SK-N-MC (cell line): ENCODE results near the gene SYCP3.
"Not testable (repeated sequence)": the region's sequence is repeated elsewhere in the genome, so short reads cannot be mapped to it uniquely, and the experiment has no call there.

Experiments used
- DNase-seq: peaks from one replicate; pipeline ENCODE4 v3.0.0-alpha.2; 2011; ENCODE audit warnings: low read depth, low spot score
- H3K27ac ChIP-seq: fragments of 200-600 bp; sonication (generic); 2 replicates; pipeline ENCODE4 v1.5.1; 2016; ENCODE audit warnings: mixed run types
- H3K36me3 ChIP-seq: fragments of 200-600 bp; sonication (generic); 2 replicates; pipeline ENCODE4 v1.6.1; 2017; ENCODE audit warnings: antibody characterized with exemption, low read length, mixed read lengths; ENCODE audit not compliant: insufficient read depth
- H3K4me3 ChIP-seq: fragments of 200-600 bp; sonication (generic); 2 replicates; pipeline ENCODE4 v1.5.1; 2016
- H3K9ac ChIP-seq: fragments of 200-600 bp; sonication (generic); 2 replicates; pipeline ENCODE4 v1.8.0; 2017; ENCODE audit warnings: mixed run types, mixed read lengths; ENCODE audit not compliant: insufficient read length
- H3K9me3 ChIP-seq: fragments of 200-600 bp; sonication (generic); 2 replicates; pipeline ENCODE4 v1.6.1; 2017; ENCODE audit warnings: low read depth, mild to moderate bottlenecking, antibody characterized with exemption, low read length, moderate library complexity, mixed read lengths
- EZH2 ChIP-seq: fragments of 200-600 bp; sonication (generic); IDR thresholded peaks from one replicate; pipeline ENCODE4 v1.6.1; 2017; ENCODE audit warnings: antibody characterized with exemption
- FOXP2 ChIP-seq: optimal IDR thresholded peaks from 2 replicates; pipeline ENCODE3; 2011; ENCODE audit warnings: mild to moderate bottlenecking, moderate library complexity; ENCODE audit not compliant: insufficient read depth; ENCODE audit errors: extremely low read length, control extremely low read depth
- POLR2AphosphoS5 ChIP-seq: IDR thresholded peaks from 2 replicates; pipeline ENCODE4 v1.6.1; 2012; ENCODE audit warnings: mild to moderate bottlenecking, low read depth, low read length, borderline replicate concordance

Gene SYCP3

GRCh38 chr12:101691503-101692096 lies 47.7 kb downstream of the SYCP3 start:
- H3K9ac ChIP-seq, result no peak overlapping the region
- no peaks in the 10 kb centered on the region for H3K9me3 ChIP-seq
- no peak overlapping the region for H3K27ac ChIP-seq
- no peak overlapping the region for H3K4me3 ChIP-seq
- DNase-seq, result no peak
- TF ChIP-seq FOXP2, result no peak
- TF ChIP-seq POLR2AphosphoS5, result no peak
- no peak for TF ChIP-seq EZH2
- no peaks in the 10 kb centered on the region for H3K36me3 ChIP-seq

DNA sequence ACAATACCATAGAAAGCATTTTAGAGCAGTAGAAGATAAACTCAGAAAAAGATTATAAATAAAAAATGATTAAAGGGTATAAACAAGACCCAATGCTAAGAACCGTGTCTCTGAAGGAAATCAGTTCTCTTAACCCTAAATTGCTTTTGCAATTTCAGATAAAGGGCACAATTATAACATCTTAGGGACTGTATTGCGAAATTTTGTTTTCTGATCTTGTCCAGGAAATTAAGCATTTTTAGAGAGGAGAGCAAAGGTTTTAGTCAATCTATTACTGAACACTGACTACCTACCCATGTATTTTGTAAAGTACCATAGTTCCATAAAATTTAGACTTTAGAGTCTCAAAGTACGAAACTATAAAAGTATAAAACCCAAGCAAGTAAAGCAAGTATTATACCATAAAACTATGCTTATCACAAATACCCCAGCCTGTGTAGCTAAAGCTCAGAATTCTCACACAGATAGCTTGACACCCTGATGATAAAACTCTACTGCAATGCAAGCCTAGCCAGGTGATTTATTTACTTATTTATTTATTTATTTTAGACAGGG lies 48.6 kb downstream of the SYCP3 start:
- Histone ChIP-seq H3K9ac (no peak overlapping the region), H3K9me3 (no peaks in the 10 kb centered on the region), H3K27ac (no peak overlapping the region), H3K4me3 (no peak overlapping the region), H3K36me3 (no peaks in the 10 kb centered on the region)
- TF ChIP-seq EZH2 (no peak), POLR2AphosphoS5 (no peak)
- no peak for DNase-seq

DNA sequence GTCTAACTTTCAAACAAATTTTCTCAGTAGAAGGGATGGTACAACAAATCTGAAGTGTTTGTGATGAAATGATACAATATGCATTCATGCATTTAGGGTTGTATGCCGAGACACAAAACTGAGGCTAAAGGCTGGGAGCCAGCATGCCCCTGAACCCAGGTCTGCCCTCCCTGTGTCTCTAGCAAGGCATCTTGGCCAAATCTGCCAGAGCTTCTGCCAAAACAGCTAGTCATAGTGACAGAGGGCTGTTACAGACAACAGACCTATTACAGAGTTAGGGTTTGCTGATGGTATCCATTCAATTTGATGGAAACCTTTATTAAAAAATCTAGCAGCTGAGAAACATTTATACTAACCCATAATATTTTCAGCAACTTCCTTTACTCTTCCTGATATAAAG lies 53.1 kb downstream of the SYCP3 start:
- no peaks in the 10 kb centered on the region for H3K9me3 ChIP-seq
- no peak for TF ChIP-seq FOXP2
- no peak for TF ChIP-seq EZH2
- no peak for TF ChIP-seq POLR2AphosphoS5
- no peak for DNase-seq
- no peak overlapping the region for H3K27ac ChIP-seq
- H3K36me3 ChIP-seq, result no peaks in the 10 kb centered on the region
- no peak overlapping the region for H3K9ac ChIP-seq
- H3K4me3 ChIP-seq, result no peak overlapping the region

DNA sequence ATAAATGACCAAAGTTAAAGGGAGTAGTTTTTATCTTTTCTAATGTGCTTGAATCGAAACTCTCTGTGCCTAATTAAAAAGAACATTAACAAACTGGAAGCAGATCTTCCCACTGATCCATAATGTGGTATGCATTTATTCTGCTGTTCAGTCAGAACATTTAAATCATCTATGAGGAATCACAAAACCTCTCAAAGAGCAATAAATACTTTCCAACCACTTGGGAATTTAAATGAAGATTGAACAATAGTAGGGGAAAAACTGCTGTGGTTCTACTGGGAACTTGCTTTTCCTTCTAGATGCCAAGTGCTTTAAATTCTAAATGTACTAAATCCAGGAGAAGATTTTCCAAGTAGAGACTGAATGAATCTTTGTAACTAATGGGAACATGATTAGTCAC lies 54.2 kb downstream of the SYCP3 start:
- H3K9me3 ChIP-seq, result no peaks in the 10 kb centered on the region
- peak overlapping the region; percentile 78 for H3K27ac ChIP-seq
- peak; percentile 57 for DNase-seq
- H3K9ac ChIP-seq, result peak overlapping the region; percentile 41
- peak overlapping the region; percentile 52 for H3K4me3 ChIP-seq
- no peaks in the 10 kb centered on the region for H3K36me3 ChIP-seq
- TF ChIP-seq FOXP2 (no peak), EZH2 (no peak), POLR2AphosphoS5 (peak; percentile 26; the same call in 1 of the 2 replicates)

- not testable (repeated sequence) for DNase-seq, H3K4me3 ChIP-seq, H3K27ac ChIP-seq, H3K36me3 ChIP-seq, H3K9me3 ChIP-seq, H3K9ac ChIP-seq
Measured at GRCh38 chr12:101681627-101682026, 57.6 kb downstream of the SYCP3 start.

DNA sequence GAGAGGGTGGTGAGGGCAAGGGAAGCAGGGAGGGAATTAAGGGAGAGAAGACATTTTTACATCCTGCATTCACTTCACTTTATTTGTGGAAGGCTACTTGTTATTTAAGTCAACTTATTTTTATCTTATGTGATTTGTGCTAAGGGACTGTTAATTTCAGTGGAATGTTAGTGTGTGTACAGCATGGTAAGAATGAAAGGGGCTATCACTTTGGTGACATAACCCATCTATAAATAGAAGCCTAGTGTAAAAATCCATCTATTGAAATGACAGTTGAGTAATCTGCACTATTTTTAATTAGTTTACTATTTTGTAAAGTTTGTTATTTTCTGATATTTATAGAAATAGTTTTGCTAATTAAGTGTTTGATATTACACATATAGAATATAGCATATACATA lies 58.6 kb downstream of the SYCP3 start:
- H3K27ac ChIP-seq, result no peak overlapping the region
- H3K9me3 ChIP-seq, result no peaks in the 10 kb centered on the region
- no peak for DNase-seq
- no peaks in the 10 kb centered on the region for H3K36me3 ChIP-seq
- H3K4me3 ChIP-seq, result no peak overlapping the region
- TF ChIP-seq EZH2 (no peak), FOXP2 (no peak), POLR2AphosphoS5 (no peak)
- no peak overlapping the region for H3K9ac ChIP-seq

DNA sequence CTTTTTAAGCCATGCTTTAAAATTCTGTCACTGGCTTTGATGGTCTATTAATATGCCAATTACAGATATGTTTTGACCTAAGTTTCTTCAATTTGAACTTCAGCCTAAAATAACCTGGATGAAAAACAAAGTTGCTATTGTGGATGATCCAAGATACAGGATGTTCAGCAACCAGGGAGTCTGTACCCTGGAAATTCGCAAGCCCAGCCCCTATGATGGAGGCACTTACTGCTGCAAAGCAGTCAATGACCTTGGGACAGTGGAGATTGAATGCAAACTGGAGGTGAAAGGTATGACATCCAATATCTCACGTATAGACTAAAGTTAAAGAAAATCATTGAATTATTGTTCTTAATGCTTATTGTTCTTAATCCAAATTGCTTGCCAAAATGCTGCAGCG lies 59.0 kb downstream of the SYCP3 start:
- no peaks in the 10 kb centered on the region for H3K9me3 ChIP-seq
- no peak overlapping the region for H3K9ac ChIP-seq
- H3K36me3 ChIP-seq, result no peaks in the 10 kb centered on the region
- H3K4me3 ChIP-seq, result no peak overlapping the region
- no peak for DNase-seq
- no peak overlapping the region for H3K27ac ChIP-seq
- TF ChIP-seq POLR2AphosphoS5 (no peak), EZH2 (no peak), FOXP2 (no peak)
